HG02678 (cell line): Measurements from ENCODE around the gene SMURF1.

Experiments
- ATAC-seq: cut with Tn5 transposase; IDR thresholded peaks from one replicate; pipeline ENCODE4 v1.9.1; 2021; ENCODE audit warnings: mild to moderate bottlenecking, moderate library complexity; ENCODE audit not compliant: unreplicated experiment

Gene SMURF1

GRCh38 chr7:99031496-99031895 is 112.4 kb downstream of the SMURF1 start:
- no peak for ATAC-seq

- no peak for ATAC-seq
Observed at GRCh38 chr7:99030951-99031350, 113.0 kb downstream of the SMURF1 start.

GRCh38 chr7:99030457-99030856 is 113.5 kb downstream of the SMURF1 start:
- ATAC-seq, result no peak

DNA sequence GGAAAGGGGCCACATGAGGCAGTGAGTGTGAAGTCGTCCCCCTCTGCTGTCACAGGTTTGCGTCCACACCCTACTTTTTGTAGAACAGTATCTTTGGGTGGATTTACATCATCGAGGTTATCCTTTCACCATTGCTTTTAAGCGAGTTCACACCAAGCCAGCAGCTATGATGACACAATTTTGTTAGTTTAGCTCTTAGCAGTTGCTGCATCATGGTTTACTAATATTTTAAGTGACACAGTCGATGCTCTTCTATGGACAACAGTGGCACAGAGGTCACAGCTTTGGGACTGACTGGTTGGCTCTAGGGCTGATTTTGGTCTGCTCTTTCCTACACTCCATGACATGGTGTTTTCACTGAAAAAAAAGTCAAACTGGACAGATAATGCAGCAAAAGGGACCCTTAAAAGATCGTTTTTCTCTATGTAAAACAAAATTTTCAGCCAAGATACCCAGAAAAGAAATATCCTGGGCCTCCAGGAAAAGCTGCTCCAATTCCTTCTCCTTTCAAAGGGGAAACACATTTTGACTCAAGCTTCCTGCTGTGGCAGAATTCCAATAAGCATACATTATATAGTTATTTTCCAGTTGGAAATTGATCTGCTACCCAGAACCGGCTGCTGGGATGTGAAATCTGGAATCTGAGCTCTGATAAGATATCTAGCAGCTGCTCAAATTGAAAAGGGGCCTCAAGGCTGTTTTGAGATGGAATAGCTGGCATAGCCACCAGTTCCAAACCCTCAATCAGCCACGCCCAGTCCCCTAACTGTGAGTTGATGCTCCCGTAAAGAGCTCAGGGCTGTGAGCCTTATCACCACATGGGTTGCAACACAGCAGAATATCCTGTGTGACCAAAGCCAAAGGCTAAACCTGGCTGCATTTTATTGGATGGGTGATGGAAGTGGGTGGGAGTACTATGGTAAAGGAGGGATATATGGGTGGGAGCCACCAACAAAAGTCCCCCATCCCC is 114.2 kb downstream of the SMURF1 start:
- ATAC-seq, result no peak

GRCh38 chr7:99028261-99028973 is 115.5 kb downstream of the SMURF1 start:
- ATAC-seq, result no peak

- ATAC-seq, result no peak
Observed at GRCh38 chr7:99027841-99028240, 116.1 kb downstream of the SMURF1 start.

- no peak for ATAC-seq
Observed at GRCh38 chr7:99027241-99027640, 116.7 kb downstream of the SMURF1 start.

DNA sequence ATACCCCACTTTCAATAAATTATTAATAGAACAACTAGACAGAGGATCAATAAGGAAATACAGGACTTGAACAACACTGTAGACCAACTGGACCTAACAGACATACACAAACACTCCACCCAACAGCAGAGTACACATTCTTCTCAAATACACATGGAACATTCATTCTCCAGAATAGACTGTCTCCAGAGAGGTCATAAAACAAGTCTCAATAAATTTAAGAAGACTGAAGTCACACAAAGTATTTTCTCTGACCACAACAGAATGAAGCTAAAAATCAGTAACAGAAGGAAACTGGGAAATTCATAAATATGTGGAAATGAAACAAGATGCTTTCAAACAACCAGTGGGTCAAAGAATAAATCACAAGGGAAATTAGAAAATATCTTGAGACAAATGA is 119.8 kb downstream of the SMURF1 start:
- no peak for ATAC-seq

GRCh38 chr7:99021941-99022560 is 121.9 kb downstream of the SMURF1 start:
- no peak for ATAC-seq

DNA sequence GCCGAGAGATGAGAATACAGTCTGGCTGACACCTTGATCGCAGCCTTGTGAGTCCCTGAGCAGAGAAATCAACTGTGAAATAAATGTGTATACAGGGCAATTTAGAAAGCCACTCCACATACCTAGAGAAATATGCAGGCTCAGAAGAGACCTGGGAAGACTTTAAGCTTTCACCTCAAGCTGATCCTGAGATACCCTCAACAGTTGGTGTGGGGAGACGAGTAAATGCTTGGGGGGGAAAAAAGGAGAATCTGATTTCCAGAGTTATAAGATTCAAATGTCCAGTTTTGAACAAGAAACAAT is 123.5 kb downstream of the SMURF1 start:
- no peak for ATAC-seq

GRCh38 chr7:99019523-99020412 is 124.1 kb downstream of the SMURF1 start:
- no peak for ATAC-seq

DNA sequence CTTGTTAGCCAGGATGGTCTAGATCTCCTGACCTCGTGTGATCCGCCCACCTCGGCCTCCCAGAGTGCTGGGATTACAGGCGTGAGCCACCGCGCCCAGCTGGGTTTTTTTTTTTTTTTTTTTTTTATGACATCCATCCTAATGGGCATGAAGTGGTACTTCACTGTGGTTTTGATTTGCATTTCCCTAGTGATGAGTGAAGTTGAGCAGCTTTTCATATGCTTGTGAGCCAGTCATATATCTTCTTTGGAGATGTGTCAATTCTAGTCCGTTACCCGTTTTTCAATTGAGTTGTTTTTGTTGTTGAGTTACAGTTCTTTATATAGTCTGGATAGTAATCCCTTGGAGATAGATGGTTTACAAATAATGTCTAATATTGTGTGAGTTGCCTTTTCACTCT is 127.7 kb downstream of the SMURF1 start:
- no peak for ATAC-seq

DNA sequence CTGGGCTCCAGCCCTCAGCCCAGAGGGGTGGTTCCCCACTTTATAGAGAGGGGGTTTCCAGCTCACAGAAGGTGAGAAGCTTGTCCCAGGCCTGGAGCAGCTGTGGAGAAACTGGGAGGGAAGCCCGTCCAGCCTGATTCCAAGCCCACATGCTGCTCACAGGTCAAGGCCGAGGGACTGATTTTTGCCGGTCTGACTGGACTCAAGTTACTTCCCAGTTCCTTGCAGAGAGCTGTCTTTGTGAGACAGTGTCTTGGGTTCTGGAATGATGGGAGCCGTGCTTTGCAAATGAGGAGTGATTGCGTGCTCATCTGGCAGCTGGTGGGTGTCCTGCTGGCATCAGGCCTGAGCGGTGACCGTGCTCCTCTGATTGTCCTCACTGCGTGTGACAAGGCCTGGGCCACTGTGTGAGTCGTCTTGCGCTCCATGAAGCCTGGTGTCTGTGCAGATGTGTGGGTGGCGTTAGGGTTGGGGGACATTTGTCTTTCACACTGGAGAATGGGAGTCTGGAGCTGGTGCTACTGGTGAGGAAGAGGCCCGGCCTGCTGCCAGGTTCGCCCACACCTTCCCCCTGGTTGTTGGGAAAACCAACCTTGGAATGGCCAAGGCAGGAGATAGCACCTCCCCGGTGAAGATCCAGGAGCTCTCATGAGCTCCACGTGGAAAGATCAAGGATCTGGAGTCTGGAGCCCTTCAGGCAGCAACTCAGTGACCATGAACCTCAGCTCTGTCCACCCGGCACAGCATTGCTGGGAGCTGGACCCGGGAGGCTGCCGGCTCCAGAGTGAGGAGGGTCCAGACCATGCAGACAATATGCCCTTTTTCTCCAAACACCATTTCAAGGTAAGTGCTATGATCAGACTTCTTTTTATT is 129.6 kb downstream of the SMURF1 start:
- ATAC-seq, result no peak

DNA sequence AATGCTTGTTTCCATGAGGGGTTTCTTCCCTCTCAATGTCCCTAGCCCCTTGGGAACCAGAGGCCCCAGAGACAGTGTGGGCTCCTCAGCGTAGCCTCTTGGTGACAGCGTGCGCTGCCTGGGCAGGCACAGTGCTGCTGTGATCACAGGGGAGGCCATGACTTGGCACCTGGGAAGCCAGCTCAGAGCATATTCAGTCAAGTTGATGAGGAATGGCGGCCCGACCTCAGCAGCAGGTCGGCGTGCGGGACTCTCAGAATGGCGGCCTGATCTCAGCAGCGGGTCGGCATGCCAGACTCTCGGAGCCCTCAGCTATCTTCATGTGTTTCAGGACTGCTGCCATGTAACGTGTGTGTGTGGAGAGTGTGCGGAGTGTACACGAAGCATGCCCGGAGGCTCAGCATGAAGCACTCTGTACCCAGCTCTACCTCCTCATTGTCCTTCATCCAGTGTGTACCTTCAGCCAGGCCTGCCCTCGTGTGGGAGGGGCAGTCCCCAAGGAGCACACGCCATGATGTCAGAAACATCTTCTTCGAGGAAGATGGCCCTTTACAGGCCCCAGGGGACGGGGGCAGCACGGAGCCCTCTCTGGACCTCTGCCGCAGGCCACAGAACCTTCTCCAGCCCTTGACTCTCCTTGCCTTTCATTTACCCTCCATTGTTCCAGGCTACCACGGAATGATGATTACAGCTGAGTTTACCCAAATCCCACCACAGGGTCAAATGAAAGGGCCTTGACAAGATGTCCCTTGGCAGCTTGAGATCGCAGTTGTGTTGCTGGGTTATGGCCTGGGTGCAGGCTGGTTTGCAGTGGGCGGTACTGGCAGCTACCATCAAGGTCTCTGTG is 130.4 kb downstream of the SMURF1 start:
- ATAC-seq, result no peak

- no peak for ATAC-seq
Observed at GRCh38 chr7:99012722-99013121, 131.2 kb downstream of the SMURF1 start.

DNA sequence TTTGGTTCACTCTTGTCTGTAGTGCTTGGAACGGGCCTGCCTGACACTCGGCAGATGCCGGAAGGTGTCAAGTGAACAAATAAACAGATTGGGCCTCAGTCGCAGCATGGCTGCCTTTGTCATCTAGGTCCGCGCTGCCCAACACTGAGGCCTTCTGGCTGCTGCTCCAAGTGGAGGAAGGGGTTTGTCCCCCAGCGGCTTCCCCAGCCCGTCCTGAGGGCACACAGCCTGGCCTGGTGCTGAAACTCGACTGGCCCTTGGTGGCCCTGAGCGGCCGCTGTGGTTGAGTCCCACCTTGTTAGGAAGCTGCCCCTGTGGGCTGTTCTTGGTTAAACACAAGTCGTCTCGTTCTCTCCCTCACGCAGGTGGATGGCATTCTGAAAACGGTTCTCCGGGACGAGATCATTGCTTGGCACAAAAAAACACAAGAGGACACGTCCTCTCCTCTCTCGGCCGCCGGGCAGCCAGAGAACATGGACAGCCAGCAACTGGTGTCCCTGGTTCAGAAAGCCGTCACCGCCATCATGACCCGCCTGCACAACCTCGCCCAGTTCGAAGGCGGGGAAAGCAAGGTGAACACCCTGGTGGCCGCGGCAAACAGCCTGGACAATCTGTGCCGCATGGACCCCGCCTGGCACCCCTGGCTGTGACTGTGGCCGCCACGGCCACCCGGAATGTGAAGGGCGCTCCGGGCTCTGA is 132.1 kb downstream of the SMURF1 start:
- ATAC-seq, result no peak

DNA sequence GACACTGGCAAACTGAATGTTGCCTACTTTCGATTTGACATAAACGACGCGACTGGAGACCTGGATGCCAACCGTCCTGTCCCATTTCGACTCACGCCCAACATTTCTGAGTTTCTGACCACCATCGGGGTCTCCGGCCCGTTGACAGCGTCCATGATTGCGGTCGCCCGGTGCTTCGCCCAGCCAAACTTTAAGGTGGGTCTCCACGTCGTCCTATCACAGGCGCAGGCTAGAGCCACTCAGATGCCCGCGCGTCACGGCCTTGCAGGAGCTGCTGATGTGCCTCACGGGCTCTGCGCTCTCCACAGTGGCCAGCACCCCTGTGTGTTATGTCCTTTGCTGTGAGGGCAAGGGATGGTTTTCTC is 132.6 kb downstream of the SMURF1 start:
- ATAC-seq, result no peak

DNA sequence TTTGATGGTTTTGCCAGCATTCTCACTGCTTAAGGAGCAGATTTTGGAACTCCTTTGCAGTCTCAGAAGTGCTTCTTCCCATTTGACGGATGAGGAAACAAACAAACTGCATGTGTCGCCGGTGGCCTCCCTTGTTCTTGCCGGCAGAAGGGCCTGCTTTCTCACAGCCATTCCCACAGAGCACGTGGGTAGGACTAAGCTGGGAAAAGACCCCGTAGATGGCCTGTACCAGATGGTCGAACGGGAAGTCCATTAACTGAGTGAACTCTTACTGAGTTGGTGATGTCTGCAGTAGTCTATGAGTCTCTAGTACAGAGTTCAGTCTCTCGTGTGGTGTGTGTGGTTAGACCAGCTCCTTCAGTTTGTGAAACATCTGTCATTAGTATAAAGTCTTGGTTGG is 133.6 kb downstream of the SMURF1 start:
- ATAC-seq, result no peak
